ENCODE data around the gene CERS6.

The CERS6 gene

GRCh38 chr2:168536925-168537466 lies 80.9 kb downstream of the CERS6 start:
- no peak for DNase-seq

- DNase-seq = no peak
Measured at GRCh38 chr2:168538133-168538532, 82.1 kb downstream of the CERS6 start.

- DNase-seq = no peak
Measured at GRCh38 chr2:168538534-168538933, 82.5 kb downstream of the CERS6 start.

- no peak for DNase-seq
Measured at GRCh38 chr2:168539945-168540344, 83.9 kb downstream of the CERS6 start.

- DNase-seq = no peak
Measured at GRCh38 chr2:168541858-168542257, 85.8 kb downstream of the CERS6 start.

- DNase-seq = peak in 3 of 6 experiments; percentile 25 to 64 (median 31)
Measured at GRCh38 chr2:168543037-168543436, 87.0 kb downstream of the CERS6 start.

GRCh38 chr2:168543935-168544334 lies 87.9 kb downstream of the CERS6 start:
- no peak for DNase-seq

GRCh38 chr2:168545439-168546082 lies 89.5 kb downstream of the CERS6 start:
- no peak for DNase-seq

- no peak for DNase-seq
Measured at GRCh38 chr2:168550670-168551069, 94.6 kb downstream of the CERS6 start.

- no peak for DNase-seq
Measured at GRCh38 chr2:168552450-168552856, 96.4 kb downstream of the CERS6 start.

GRCh38 chr2:168555283-168555682 lies 99.2 kb downstream of the CERS6 start:
- no peak for DNase-seq

- no peak for DNase-seq
Measured at GRCh38 chr2:168559187-168559586, 103.1 kb downstream of the CERS6 start.

GRCh38 chr2:168560817-168561499 lies 104.9 kb downstream of the CERS6 start:
- no peak for DNase-seq

- no peak for DNase-seq
Measured at GRCh38 chr2:168561991-168562390, 105.9 kb downstream of the CERS6 start.

GRCh38 chr2:168562971-168563370 lies 106.9 kb downstream of the CERS6 start:
- no peak for DNase-seq

GRCh38 chr2:168564641-168565040 lies 108.6 kb downstream of the CERS6 start:
- DNase-seq = no peak

GRCh38 chr2:168565112-168565511 lies 109.0 kb downstream of the CERS6 start:
- DNase-seq = no peak

GRCh38 chr2:168565512-168565911 lies 109.4 kb downstream of the CERS6 start:
- no peak for DNase-seq

GRCh38 chr2:168566974-168567665 lies 111.0 kb downstream of the CERS6 start:
- no peak for DNase-seq

- no peak for DNase-seq
Measured at GRCh38 chr2:168567836-168568235, 111.8 kb downstream of the CERS6 start.

- no peak for DNase-seq
Measured at GRCh38 chr2:168568476-168569267, 112.6 kb downstream of the CERS6 start.

GRCh38 chr2:168571061-168571460 lies 115.0 kb downstream of the CERS6 start:
- no peak for DNase-seq

All from stimulated activated naive CD4-positive, alpha-beta T cell (primary cell).